Stimulated activated CD4-positive, alpha-beta T cell treated with anti-CD3 and anti-CD28 coated beads, Interleukin-1b, Interleukin-23, amount 100 ng/mL, for 1 hour (primary cell): ENCODE measurements around the gene THAP4.
"Not testable (repeated sequence)": the region's sequence is repeated elsewhere in the genome, so short reads cannot be mapped to it uniquely, and the experiment has no call there.

ENCODE experiments used
- DNase-seq, 2 donors: peaks; one replicate each; pipeline ENCODE4 v3.0.0-alpha.2; 2020; ENCODE audit warnings: low read depth in 2 of 2

Gene THAP4

DNA sequence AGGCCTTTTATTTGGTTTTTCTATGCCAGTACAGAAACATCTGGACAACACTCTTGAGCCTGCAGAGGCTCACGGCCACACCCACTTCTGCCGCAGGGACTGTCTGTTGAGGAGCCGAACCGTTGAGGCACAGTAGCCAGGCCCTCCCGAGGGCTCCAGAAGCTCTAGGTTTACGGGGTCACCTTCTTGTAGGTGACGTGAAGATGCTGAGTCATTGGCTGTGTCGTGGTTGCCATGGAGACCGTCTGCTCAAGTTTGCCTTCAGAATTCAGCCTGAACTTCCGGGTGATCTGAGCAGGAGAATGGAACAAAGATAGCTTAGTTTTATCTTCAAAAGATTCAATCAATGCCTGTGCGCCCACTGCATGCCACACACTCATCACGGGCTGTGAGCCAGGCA is 52.5 kb downstream of the THAP4 start:
- no peak for DNase-seq

- DNase-seq, result no peak
These were observed 54.2 kb downstream of the THAP4 start for GRCh38 chr2:241582806-241583205.

- no peak for DNase-seq
These were observed 54.6 kb downstream of the THAP4 start for GRCh38 chr2:241582328-241582727.

- DNase-seq, result no peak
These were observed 57.7 kb downstream of the THAP4 start for GRCh38 chr2:241579281-241579680.

DNA sequence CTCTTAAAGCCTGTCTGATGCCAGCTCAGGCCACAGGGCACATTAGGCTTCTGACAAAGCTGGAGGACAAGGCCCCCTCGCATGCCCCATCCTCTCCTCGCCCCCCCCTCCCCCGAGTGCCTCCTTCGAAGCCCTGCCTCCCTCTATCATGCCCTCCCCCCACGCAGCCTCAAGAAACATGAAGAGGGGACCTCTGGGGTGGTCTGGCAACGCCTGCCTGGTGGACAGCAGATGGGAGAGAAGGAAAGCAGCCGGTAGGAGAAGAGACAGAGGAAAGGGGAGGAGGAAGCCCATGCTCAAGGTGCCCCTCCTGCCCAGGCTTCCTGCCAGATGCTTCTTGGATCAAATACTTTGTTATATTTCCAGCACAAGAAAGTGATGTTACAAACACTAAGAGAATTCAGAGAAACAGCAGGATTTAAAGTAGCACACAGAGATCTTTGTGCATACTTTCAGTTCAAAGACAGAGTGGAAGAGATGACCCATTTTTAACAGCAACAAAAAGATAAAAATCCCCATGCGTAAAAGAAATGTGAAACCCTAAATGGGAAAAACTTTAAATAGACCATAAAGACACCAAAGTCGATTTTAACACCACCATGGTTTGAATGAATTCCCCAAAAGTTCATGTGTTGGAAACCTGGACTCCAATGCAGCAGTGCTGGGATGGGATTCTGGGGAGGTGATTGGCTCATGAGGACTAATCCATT is 59.4 kb downstream of the THAP4 start:
- DNase-seq, result no peak

DNA sequence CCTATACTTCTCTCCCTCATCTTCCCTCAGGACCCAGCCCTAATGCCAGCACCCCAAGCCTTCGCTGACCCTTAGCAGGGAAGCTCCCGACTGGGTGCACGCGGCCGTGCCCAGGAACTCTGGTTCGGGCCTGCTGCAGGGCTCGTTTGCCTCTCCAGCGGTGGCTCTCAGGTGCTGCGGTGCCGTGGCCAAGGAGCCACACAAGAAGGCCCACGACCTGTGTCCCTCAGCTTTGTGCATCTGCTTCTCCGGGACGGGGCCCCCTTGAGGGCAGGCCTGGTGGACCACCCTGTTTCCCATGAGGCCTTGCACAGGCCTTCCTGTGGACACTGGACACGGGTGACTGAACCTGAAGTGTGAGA is 60.7 kb downstream of the THAP4 start:
- DNase-seq, result no peak

DNA sequence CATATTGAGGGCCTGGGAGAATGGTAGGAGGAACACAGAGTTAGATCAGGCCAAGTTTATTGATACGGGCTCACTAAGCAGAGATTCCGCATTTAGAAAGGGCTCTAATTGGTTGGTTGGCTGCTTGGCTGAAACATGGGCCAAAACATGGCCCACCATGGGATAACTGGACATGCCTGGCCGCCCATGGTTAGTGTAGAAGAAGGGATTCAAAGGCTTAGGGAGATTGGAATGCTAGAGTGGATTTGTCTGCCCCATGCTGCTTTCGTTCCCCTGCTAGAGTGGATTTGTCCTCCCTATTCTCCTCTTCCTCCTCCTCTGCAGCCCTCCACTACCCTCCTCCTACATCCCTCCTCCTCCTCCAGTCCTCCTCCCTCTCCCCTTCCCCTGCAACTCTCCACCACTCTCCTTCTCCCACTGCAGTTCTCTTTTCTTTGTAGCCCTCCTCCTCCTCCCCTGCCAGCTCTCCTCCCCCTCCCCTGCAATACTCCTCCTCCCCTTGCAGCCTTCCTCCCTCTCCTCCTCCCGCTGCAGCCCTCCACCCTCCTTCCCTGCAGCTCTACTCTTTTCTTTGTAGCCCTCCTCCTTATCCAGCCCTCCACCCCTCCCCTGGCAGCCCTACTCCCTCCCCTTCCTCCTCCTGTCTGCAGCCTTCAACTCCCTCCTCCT is 61.2 kb downstream of the THAP4 start:
- no peak for DNase-seq

DNA sequence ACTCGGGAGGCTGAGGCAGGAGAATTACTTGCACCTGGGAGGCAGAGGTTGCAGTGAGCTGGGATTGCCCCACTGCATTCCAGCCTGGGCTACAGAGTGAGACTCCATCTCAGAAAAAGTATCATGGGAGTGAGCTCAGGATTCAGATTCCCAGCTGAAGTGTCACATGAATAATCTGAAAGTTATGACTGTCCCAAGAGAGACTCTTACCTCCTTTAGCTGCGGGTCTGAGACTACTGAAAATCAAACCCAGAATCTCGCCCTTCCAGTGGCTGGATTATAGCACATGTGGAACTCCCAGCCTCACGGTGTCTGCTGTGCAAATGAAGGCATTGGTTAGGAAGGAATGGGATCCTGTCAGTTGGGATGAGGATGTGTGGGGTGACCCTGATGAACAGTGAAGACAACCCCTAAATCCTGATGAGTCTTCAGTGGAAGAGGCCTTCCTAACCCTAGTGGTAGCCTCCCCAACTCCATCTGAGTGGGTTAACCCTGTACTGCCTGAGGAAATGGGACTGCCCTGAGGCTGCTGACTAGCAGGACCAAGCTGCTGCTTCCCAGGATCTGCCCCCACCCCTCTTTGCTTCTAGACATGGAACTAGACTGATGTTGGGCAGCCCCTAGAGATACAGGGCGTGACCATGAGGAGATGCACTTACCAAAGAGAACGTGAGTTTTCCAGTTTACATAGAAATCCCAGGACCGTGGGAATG is 61.9 kb downstream of the THAP4 start:
- DNase-seq, result no peak

- no peak for DNase-seq
These were observed 63.2 kb downstream of the THAP4 start for GRCh38 chr2:241573741-241574140.

DNA sequence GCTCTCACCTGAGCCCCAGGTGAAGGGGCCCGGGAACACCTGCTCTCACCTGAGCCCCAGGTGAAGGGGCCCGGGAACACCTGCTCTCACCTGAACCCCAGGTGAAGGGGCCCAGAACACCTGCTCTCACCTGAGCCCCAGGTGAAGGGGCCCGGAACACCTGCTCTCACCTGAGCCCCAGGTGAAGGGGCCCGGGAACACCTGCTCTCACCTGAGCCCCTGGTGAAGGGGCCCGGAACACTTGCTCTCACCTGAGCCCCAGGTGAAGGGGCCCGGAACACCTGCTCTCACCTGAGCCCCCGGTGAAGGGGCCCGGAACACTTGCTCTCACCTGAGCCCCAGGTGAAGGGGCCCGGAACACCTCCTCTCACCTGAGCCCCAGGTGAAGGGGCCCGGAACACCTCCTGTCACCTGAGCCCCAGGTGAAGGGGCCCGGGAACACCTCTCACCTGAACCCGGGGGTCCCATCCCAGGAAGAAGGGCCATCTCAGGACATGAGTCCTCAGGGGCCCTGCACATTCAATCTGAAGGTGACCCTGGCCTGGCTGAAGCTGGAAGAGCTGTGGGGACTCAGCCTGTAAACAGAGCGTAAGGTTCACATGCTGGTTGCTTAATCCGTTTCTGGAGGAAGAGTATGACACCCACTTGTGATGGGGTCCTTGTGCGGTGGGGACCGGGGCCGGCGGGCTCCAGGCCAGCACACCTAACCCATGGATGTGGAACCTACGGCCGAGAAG is 63.9 kb downstream of the THAP4 start:
- DNase-seq, result not testable (repeated sequence)

DNA sequence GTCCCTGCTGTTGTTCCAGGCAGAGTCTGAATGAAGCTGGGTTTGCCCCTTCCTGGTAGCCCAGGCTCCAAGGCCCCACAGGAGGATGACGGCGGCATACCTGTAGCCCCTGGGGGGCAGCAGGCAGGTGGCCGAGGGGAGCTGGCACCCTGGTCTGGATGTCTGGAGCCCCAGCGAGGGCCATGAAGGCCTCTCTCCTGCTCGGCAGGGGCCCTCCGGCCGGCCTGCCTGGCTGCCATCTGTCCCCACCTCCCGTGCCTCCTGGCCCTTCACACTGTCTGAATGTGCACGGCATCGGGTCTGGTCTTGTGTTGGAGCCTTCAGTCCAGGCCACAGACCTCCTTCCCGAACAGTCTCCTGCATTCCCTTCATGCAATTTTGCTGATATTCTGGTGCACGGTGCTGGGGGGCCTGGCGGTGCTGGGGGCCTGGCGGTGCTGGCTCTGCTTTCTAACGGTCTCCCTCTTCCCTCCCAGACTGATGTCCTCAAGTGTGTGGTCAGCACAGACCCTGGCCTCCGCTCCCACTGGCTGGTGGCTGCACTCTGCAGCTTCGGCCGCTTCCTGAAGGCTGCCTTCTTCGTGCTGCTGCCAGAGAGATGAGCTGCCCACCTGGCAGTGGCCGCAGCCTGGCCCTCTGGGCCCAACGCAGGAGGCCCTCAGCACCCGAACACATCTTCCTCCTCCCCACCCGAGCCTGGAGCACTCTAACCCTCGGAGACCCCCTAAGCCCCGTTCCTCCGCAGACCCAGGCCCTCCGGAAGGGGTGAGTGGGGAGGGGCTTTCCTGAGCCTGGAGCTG is 64.9 kb downstream of the THAP4 start:
- no peak for DNase-seq

DNA sequence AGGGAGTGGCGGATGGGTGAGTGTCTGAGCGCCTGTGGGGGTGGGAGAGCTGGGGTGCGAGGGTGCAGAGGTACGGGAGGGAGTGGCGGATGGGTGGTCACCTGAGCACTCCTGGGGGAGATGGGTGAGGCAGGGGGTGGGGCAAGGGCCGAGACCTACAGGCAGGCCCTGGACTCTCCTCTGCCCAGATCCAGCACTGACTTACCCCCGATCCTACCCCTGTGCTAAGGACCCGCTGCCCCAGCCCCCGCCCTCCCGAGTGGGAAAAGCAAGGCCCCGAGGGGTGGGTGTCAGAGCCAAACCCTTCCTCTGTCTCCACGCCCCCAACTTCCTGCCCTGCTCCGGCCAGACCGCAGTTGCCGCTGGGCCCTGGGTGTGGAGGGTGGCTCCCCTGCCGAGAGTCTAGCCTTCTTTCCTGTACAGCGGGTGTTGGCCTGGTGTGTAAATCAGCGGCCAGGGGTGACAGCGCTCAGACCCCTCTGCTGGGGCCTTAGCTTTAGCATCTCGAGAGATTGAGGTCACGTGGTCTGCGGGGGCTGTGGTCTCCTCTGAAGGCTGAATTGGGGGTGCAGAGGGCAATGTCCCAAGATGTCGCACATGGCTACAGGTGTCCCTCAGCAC is 65.9 kb downstream of the THAP4 start:
- DNase-seq, result no peak

DNA sequence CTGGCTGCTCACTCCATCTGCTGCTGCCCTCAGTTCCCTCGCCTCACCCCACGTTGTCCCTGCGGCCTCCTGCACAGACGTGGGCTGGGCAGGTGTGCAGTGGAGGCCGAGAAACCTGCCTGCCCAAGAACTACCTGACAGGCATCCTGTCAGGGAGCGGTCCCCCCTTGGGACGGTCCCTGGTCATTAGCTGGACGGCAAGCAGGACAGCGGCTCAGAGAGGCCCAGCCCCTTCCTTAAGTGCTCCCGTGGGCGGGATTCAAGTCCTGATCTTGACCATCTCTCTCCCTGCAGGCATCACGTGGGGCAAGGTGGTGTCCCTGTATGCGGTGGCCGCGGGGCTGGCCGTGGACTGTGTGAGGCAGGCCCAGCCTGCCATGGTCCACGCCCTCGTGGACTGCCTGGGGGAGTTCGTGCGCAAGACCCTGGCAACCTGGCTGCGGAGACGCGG is 67.1 kb downstream of the THAP4 start:
- no peak for DNase-seq

DNA sequence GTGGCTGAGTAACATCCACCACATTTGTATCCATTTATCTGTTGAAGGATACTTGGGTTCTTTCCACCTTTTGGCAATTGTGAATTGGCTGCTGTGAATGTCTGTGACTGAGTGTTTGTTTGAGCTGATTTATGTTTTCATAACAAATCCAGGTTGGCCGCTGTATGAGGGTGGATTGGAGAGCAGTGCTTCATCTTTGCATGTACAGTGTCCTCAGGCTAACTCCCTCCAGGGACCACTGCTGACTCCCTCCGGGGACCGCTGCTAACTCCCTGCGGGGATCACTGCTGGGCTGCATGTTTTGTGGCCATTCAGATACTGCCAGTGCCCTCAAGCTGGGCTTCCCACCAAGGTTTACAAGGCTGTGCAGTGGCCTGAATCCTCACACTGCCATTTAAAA is 68.2 kb downstream of the THAP4 start:
- no peak for DNase-seq

DNA sequence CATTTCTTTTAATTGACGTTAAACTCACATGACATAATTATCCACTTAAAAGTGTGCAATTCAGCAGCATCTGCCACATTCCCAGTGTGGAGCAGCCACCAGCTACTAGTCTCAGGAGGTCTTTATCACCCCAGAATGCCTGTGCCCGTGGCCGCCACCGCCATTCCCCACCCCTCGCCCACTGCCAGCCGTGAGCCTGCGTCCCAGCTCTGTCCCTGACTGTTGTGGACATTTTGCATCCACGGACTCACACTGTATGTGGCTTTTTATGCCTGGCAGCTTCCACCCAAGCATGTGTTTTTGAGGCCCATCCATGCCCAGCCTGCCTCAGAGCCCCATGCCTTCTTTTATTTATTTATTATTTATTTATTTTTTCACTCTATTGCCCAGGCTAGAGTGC is 69.2 kb downstream of the THAP4 start:
- no peak for DNase-seq

- DNase-seq, result not testable (repeated sequence)
These were observed 69.7 kb downstream of the THAP4 start for GRCh38 chr2:241567266-241567665.

DNA sequence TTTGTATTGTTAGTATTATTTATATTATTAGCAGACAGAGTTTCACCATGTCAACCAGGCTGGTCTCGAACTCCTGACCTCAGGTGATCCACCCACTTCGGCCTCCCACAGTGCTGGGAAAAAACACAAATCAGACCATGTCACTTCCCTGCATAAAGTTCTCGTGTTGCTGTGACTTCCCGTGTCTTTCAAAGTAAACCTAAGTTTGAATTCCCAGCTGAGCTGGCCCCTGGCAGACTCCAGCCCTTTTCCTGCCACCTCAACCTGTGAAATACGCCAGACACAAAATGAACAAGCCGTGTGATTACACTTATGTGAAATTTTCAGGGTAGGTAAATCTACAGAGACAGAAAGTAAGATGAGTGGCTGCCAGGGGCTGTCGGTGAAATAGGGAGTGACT is 70.5 kb downstream of the THAP4 start:
- no peak for DNase-seq

DNA sequence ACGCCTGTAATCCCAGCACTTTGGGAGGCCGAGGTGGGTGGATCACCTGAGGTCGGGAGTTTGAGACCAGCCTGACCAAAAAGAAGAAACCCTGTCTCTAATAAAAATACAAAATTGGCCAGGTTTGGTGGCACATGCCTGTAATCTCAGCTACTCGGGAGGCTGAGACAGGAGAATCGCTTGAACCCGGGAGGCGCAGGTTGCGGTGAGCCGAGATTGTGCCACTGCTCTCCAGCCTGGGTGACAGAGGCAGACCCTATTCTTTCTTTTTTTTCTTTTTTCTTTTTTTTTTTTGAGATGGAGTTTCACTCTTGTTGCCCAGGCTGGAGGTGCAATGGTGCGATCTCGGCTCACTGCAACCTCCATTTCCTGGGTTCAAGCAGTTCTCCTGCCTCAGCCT is 70.9 kb downstream of the THAP4 start:
- DNase-seq, result not testable (repeated sequence)

GRCh38 chr2:241565411-241565810 is 71.5 kb downstream of the THAP4 start:
- DNase-seq, result no peak

DNA sequence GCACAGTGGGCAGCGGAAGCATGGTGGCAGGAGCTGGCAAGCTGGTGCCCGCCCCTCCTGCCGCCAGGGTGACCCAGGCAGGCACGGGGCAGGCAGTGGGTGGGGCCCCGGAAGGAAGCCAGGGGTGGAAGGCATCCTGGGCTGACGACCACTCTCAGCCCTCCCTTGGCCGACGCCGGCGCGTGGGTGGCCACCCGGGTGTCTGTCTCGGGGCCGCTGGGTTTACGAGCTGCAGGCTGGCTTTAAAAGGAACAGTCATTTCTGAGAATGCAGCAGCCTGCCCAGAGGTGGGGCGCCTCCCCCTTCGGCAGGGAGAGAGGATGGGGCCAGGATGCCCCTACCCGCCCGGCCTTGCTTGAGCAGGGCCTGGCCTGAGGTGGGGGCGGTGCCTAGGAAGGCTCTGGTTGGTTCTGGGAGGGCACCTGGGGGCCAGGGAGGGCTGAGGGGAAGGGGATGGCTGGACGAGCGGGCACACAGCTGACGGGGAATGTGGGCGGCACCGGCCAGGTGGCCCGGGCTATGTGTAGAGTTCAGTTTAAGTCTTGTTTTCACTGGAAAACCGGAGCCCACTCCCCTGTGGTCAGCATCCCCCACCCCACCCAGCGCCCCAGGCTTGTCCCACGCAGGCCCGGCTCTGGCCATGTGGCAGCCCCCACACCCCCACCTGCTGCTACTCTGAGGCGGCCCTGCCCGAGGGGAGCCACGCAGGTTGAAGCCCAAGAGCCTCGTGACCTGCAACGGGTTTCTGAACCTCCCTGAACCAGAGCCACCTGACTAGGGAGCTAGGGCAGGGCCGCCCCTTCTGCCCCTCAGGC is 72.2 kb downstream of the THAP4 start:
- no peak for DNase-seq
